ENCODE data around the gene HMG20B.

Gene HMG20B

DNA sequence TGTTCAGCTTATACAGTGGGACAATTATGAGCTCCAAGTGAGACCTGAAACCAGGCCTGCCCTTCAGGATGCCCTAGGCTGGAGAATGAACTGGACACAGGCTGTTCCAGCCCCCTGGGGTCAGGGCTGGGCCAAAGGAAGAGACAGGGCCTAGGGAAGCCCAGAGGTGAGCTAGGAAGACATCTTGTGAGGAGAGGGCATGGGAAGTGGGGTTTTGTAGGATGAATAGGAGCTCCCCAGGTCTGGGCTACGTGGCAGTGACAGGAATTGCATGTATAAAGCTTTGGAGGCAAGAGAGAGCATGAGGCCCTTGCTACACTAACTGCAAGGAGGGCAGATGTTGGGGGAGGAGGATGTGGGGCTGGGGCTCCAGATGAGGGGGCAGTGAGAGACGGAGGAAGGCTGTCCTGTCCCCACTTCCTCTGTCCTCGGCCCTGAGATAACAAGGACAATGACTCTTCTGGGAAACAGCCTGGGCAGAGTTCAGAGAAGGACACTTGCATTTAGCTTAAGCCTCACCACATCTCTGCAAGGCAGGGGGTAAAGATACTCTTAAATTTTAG, 35.4 kb downstream of the HMG20B start:
- no peak for DNase-seq

DNA sequence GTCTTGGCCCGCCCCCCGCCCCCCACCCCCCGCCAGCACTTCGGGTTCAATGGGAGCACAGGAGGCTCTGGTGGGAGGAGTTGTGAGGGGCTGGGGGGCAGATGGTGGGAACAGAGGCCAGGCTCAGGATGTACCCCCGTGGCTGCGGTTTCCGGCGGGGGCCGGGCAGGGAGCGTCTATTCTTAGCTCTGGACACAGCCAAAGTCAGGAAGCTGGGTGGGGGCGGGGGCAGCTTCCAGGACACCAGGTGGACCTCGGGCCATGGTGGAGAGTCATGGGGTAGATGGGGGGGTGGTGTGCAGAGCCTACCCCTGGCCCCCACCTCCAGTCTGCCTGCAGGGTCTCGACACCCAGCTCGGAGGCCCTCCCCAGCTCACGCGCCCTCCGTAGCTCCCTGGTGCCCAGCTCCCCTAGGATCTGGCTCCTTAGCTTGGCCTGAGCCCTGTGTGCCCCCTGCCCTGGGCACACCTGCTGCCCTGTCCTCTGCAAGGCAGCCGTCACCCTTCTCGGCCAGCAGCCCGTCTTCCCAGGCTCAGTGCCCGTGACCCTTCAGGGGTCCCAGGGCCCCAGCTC, 36.1 kb downstream of the HMG20B start:
- DNase-seq = no peak

DNA sequence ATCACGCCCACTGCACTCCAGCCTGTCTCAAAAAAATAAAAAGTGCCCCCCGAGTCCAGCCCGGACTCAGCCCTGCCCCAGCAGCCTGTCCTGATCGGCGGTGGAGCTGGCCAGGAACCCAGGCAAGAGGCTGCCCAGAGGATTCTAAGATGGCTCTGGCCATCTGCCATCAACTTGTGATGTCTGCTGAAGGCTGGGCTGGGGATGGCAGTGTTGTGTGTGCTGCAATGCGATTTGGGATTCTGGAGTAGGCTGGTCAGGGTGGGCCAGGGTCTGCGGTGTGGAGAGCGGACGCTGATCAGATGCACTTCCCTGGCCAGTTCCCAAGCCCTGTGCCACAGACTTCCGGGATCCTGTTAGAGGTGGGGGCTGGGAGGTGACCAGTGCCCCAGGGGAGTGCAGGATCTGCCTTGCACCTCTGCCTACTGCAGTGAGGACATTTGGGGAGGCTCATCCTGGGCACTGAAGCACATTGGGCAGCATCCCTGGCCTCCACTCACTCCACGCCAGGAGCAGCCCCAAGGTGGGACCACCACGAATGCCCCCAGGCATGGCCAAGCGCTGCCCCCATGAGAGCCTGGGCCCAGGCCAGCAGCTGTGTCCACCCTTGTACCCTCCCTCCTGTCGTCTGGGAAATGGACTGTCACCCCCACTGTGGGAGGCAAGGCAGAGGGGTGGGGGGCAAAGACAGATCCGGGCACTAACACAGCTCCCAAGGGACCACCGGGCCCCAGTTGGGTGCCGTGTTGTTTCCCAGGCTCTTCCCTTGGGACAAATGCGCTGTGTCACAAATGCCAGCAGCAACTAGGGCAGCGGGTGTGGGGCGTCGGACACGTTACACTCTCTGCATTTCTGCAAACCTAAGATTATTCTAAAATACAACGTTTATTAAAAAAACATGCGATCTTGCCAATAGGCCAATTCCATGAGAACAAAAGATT, 37.3 kb downstream of the HMG20B start:
- no peak for DNase-seq

GRCh38 chr19:3610745-3611717, 38.3 kb downstream of the HMG20B start:
- DNase-seq = no peak

- DNase-seq = no peak
These were observed 39.1 kb downstream of the HMG20B start for GRCh38 chr19:3611841-3612240.

GRCh38 chr19:3612330-3612729, 39.6 kb downstream of the HMG20B start:
- no peak for DNase-seq

- no peak for DNase-seq
These were observed 40.4 kb downstream of the HMG20B start for GRCh38 chr19:3612901-3613741.

- no peak for DNase-seq
These were observed 41.3 kb downstream of the HMG20B start for GRCh38 chr19:3613818-3614661.

DNA sequence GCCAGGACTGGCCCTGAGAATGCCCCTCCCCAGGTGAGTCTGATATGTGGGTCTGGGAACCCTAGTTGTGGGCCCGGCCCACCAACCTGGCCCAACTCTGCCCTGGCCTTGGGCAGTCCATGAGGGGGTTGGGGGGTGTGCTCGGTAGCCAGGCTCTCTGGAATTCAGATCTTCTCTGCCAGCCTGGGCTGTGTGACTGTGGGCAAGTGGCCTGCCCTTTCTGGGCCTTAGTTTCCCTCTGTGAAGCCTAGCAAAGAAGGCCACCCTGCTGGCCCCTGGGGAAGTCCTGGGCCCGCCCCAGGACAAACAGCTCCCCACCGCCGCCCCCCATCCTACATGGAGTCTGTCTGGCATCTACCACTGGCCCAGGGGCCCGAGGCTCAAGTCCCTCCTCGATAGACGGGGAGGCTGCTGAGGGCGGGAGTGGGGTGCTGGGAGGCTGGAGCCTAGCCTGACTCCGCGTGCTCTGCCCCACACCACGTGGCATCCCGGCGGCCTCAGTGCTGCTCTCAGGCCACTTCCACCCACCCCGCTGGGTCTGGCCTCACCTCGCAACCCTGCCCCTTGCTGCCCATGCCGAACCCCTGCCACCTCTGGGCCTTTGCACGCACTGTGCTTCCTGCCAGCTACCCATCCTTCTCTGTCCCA, 42.2 kb downstream of the HMG20B start:
- DNase-seq = no peak

GRCh38 chr19:3615524-3616135, 42.9 kb downstream of the HMG20B start:
- no peak for DNase-seq

- no peak for DNase-seq
These were observed 44.7 kb downstream of the HMG20B start for GRCh38 chr19:3617463-3617862.

GRCh38 chr19:3618144-3618810, 45.5 kb downstream of the HMG20B start:
- peak; percentile 39 for DNase-seq

DNA sequence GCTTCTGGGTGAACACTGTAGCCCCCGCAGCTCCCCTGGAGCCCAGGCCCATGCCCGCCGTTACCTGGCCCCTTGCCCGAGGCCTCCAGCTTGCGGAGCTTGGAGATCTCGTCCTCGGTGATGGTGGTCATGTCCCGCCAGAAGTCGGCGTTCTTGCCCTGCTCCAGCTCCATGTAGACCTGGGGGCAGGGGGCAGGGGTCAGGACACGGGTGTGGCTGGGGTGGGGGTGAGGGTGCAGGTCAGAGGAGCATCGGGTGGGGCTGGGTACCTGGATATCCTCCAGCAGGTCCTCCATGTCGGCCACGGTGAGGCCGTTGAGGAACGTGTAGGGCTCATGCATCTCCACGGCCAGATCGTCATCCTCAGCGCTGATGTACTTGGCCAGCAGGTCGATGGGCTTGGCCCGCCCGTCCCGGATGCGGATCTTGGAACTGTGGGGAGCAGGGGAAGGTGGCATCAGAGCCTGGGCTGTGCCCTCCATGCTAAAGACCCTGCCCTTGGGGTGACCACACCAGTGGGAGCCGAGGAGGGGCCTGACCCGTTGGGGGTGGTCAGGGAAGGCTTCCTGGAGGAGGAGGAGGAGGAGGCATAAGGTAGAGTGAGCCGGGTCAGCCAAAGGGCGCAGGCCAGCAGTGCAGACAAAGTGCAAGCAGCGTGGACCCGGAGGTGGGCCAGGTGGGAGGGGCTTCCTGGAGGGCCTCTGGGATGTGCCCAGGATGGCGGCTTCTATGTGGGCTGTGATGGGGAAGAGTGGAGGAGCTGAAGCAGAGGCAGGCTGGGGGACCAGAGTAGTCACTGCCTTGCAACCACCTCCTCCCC, 46.3 kb downstream of the HMG20B start:
- no peak for DNase-seq

DNA sequence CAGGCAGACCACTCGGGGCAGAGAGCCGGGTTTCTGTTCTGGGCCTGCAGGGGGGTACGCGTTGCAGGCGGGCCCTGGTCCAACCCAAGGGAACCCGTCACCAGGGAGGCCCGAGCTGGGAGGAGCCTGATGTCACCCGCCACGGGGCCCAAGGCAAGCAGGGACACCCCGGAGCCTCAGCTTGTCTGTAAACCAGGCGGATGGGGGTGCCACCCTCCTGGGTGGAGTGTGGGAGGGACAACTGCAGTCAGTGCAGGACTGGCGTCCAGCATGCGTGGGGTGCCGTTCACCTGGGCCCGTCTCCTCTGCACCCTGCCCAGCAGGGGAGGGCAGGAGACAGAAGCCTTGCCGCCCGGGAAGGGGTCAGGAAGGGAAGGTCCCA, 46.9 kb downstream of the HMG20B start:
- DNase-seq = no peak

- DNase-seq = no peak
These were observed 47.5 kb downstream of the HMG20B start for GRCh38 chr19:3620145-3620816.

DNA sequence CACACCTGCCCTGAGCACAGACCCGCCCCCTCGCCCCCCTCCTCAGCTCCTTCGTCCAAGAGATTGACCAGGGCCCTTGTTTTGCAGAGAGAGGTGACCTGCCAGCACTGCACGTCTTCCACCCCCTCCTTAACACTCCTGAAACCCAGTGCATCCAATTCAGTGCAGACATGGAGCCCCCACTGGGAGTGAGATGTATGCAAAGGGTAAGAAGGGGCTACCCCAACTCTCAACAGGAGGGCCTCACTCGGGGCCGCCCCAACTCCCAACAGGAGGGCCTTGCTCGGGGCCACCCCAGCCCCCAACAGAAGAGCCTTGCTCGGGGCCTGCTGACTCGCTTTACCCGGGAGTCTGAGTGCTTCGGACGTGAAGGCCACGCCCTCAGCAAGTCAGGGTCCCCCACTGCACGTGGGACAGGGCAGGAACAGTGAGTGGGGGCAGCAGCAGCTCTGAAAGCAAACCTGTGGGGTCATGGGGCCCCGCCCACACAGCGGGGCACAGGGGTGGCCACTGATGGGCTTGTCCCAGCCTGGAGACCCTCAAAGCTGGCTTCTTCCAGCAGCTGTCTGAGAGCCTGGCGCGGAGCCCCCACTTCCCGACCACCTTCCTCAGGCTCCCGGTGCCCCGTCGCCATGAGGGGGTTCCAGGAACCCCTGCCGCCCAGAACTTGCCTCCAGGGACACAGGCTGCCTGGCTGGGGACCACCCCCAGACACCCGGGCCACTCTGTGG, 48.2 kb downstream of the HMG20B start:
- no peak for DNase-seq

- DNase-seq = no peak
These were observed 48.9 kb downstream of the HMG20B start for GRCh38 chr19:3621689-3622088.
